IMR-90 (cell line): ENCODE results near the gene LDLRAD3. TPM values are rescaled to one million over a fixed set of nuclear protein-coding genes. Genes with fewer than 3 reads are reported as not detected.

Experiments used
- ATAC-seq: fragments of 200-7000 bp; cut with Tn5 transposase; 2 replicates; pipeline ENCODE4 v1.9.1; 2020; ENCODE audit warnings: low read depth, mild to moderate bottlenecking, moderate library complexity
- BruUV-seq: library from RNA; stranded (reverse); fragments of 400-500 nt; replicated peaks from 2 replicates; lab custom pipeline; 2021; lab: Mats Ljungman, UMichigan
- CTCF ChIA-PET: fragments of 300-600 bp; formaldehyde crosslinking; extraction: SDS; loops from one replicate; lab custom pipeline; 2021; ENCODE audit warnings: antibody characterized with exemption; lab: Yijun Ruan, JAX
- POLR2A ChIA-PET: fragments of 300-600 bp; sonication (Branson Sonifier 250); formaldehyde crosslinking; loops from one replicate; lab custom pipeline; 2022; ENCODE audit warnings: antibody characterized with exemption; ENCODE audit not compliant: unreplicated experiment; lab: Charles Lee
- DNase-seq: peaks from one replicate; pipeline ENCODE4 v3.0.0; 2013
- H2AFZ ChIP-seq: replicated peaks from 2 replicates; pipeline ENCODE3; 2013; ENCODE audit warnings: low read length, mild to moderate bottlenecking; ENCODE audit not compliant: poor library complexity
- H2AK5ac ChIP-seq: 2 replicates; pipeline ENCODE4 v1.6.1; 2013; ENCODE audit warnings: low read depth, low read length, inconsistent platforms
- H2AK9ac ChIP-seq: replicated peaks from 2 replicates; pipeline ENCODE3; 2013; ENCODE audit warnings: mild to moderate bottlenecking, low read depth, low read length, moderate library complexity; ENCODE audit not compliant: poor library complexity
- H2BK120ac ChIP-seq: 2 replicates; pipeline ENCODE4 v1.6.1; 2013; ENCODE audit warnings: low read depth, low read length, inconsistent platforms
- H2BK15ac ChIP-seq: 3 replicates; pipeline ENCODE4 v1.6.1; 2013; ENCODE audit warnings: low read depth, low read length, inconsistent platforms
- H2BK20ac ChIP-seq: 2 replicates; pipeline ENCODE4 v1.6.1; 2013; ENCODE audit warnings: low read depth, mild to moderate bottlenecking, inconsistent platforms, low read length, moderate library complexity
- H2BK5ac ChIP-seq: 2 replicates; pipeline ENCODE4 v1.6.1; 2013; ENCODE audit warnings: mild to moderate bottlenecking, low read depth, low read length, inconsistent platforms; ENCODE audit not compliant: poor library complexity, severe bottlenecking
- H3K14ac ChIP-seq: replicated peaks from 2 replicates; pipeline ENCODE4 v1.6.1; 2013; ENCODE audit warnings: low read depth, low read length, inconsistent platforms
- H3K18ac ChIP-seq: 2 replicates; pipeline ENCODE4 v1.6.1; 2013; ENCODE audit warnings: low read depth, low read length, control low read depth
- H3K23ac ChIP-seq: 2 replicates; pipeline ENCODE4 v1.6.1; 2013; ENCODE audit warnings: low read depth, low read length, inconsistent platforms
- H3K27ac ChIP-seq: 2 replicates; pipeline ENCODE4 v1.5.1; 2013; ENCODE audit warnings: mild to moderate bottlenecking, control low read depth, low read length; ENCODE audit not compliant: insufficient read depth
- H3K27me3 ChIP-seq: 2 replicates; pipeline ENCODE4 v1.6.1; 2013; ENCODE audit warnings: low read length; ENCODE audit not compliant: control insufficient read depth, insufficient read depth
- H3K36me3 ChIP-seq: 2 replicates; pipeline ENCODE4 v1.6.1; 2013; ENCODE audit warnings: low read length, mixed read lengths; ENCODE audit not compliant: control insufficient read depth, insufficient read depth
- H3K4ac ChIP-seq: 2 replicates; pipeline ENCODE4 v1.6.1; 2013; ENCODE audit warnings: low read depth, low read length, inconsistent platforms
- H3K4me1 ChIP-seq: 2 replicates; pipeline ENCODE4 v1.6.1; 2013; ENCODE audit warnings: low read length, mixed read lengths; ENCODE audit not compliant: control insufficient read depth, insufficient read depth
- H3K4me2 ChIP-seq: 2 replicates; pipeline ENCODE4 v1.6.1; 2013; ENCODE audit warnings: low read depth, mild to moderate bottlenecking, control low read depth, low read length, moderate library complexity
- H3K4me3 ChIP-seq: 2 replicates; pipeline ENCODE4 v1.5.1; 2013; ENCODE audit warnings: low read depth, mild to moderate bottlenecking, control low read depth, low read length, moderate library complexity; ENCODE audit not compliant: insufficient read depth
- H3K56ac ChIP-seq: 2 replicates; pipeline ENCODE4 v1.6.1; 2013; ENCODE audit warnings: low read length, inconsistent platforms; ENCODE audit not compliant: insufficient read depth; ENCODE audit errors: extremely low read depth
- H3K79me1 ChIP-seq, 2 experiments: 2 replicates each; pipeline ENCODE4 v1.6.1; 2013; ENCODE audit warnings: low read length in 2 of 2, inconsistent platforms in 1 of 2, low read depth in 1 of 2
- H3K9ac ChIP-seq: 2 replicates; pipeline ENCODE4 v1.6.1; 2013; ENCODE audit warnings: low read depth, low read length, control low read depth
- H3K9me1 ChIP-seq: 2 replicates; pipeline ENCODE4 v1.6.1; 2013; ENCODE audit warnings: low read length, inconsistent platforms; ENCODE audit not compliant: insufficient read depth
- H3K9me3 ChIP-seq: 2 replicates; pipeline ENCODE4 v1.6.1; 2013; ENCODE audit warnings: low read length; ENCODE audit not compliant: control insufficient read depth, insufficient read depth
- H4K20me1 ChIP-seq: 2 replicates; pipeline ENCODE4 v1.6.1; 2013; ENCODE audit warnings: low read length, inconsistent platforms; ENCODE audit not compliant: insufficient read depth
- H4K5ac ChIP-seq: 2 replicates; pipeline ENCODE4 v1.6.1; 2013; ENCODE audit warnings: mild to moderate bottlenecking, low read depth, low read length, control low read depth
- H4K8ac ChIP-seq, 2 experiments: 2 replicates each; pipeline ENCODE4 v1.6.1; 2013; ENCODE audit warnings: low read depth in 2 of 2, low read length in 2 of 2, control low read depth in 1 of 2, inconsistent platforms in 1 of 2
- H4K91ac ChIP-seq: 2 replicates; pipeline ENCODE4 v1.6.1; 2013; ENCODE audit warnings: low read depth, low read length, inconsistent platforms; ENCODE audit not compliant: insufficient read depth
- CEBPB ChIP-seq: IDR thresholded peaks from 2 replicates; pipeline ENCODE4 v1.6.1; 2012; ENCODE audit warnings: low read depth, low read length, improper control_type of control experiment
- RCOR1 ChIP-seq: IDR thresholded peaks from 2 replicates; pipeline ENCODE4 v1.6.1; 2012; ENCODE audit warnings: mild to moderate bottlenecking, low read length, improper control_type of control experiment; ENCODE audit not compliant: insufficient replicate concordance
- WGBS, 2 experiments: methylation state at CpG; one replicate each; pipeline versions ENCODE4 v1.1.5 to v1.1.7; 2013; ENCODE audit warnings: missing lambda C conversion rate in 2 of 2; ENCODE audit not compliant: insufficient read length in 1 of 2; ENCODE audit errors: extremely low coverage in 2 of 2; 5-methylcytosine and 5-hydroxymethylcytosine counted together
- dilution Hi-C: fragments of 300-500 bp; cut with HindIII; formaldehyde crosslinking; loops from one replicate; pipeline ENCODE4 v1.14.3; 2018; ENCODE audit warnings: low sequenced_read_pairs; ENCODE audit not compliant: unreplicated experiment
- in situ Hi-C: fragments of 300-500 bp; cut with MboI; formaldehyde crosslinking; loops from 3 replicates; pipeline ENCODE4 v1.14.3; 2019; ENCODE audit warnings: low sequenced_read_pairs, inconsistent platforms, mixed read lengths
- intact Hi-C: fragments of 100-400 bp; cut with micrococcal nuclease; formaldehyde crosslinking; loops from 2 replicates; pipeline ENCODE4 v1.10.0; 2022
- polyA plus RNA-seq, 3 experiments: library from polyadenylated mRNA; depleted of rRNA; stranded (reverse); fragments of >200 nt; gene quantifications; 2 replicates each; pipeline ENCODE4 v1.2.3, GENCODE V29; 2012; ENCODE audit warnings: low replicate concordance in 1 of 3
- total RNA-seq: library from RNA; depleted of rRNA; stranded (reverse); fragments of >200 nt; gene quantifications from 2 replicates; pipeline ENCODE4 v1.2.3, GENCODE V29; 2012

The LDLRAD3 gene
- total and polyA plus RNA-seq, 2 of the 4 experiments (the other 2 are of a cell fraction), result 2.7 to 6.4 TPM

DNA sequence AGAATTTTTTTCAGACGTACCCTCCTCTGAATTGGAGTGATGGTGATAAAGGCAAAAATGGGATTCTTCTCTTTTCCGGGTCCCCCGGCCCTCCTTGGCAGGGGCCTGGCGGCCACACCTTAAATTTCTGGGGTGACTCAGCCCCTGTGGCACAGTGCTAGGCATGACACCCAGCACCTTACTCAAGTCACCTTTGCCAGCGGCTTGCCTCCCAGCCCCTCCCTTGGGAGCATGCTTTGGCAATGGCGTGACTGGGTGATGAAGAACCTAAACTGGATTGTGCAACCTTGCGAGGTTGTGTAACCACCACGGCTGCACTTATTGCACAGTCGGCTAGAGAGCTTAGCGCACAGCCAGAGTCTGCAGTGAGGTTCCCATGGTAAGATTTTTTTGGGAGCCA lies 16.2 kb upstream of the LDLRAD3 start:
- intact Hi-C loops, result no loop called here
- no peak overlapping the region for H3K4me3 ChIP-seq
- H3K9ac ChIP-seq, result no peak overlapping the region
- H3K4ac ChIP-seq, result no peak overlapping the region
- BruUV-seq, result no TSS peak
- H4K20me1 ChIP-seq, result no peaks in the 10 kb centered on the region
- no peaks in the 10 kb centered on the region for H3K36me3 ChIP-seq
- no peak overlapping the region for H4K5ac ChIP-seq
- no peak overlapping the region for H2AK5ac ChIP-seq
- in situ Hi-C loops, result no loop called here
- H2BK5ac ChIP-seq, result no peak overlapping the region
- H2BK120ac ChIP-seq, result no peak overlapping the region
- 64% methylated on average over 5 of the region's 10 CpGs; no CpG with 5 or more reads in 1 of the 2 experiments for WGBS, 2 experiments
- no peak overlapping the region for H4K91ac ChIP-seq
- no peaks in the 10 kb centered on the region for H3K79me1 ChIP-seq
- H2BK15ac ChIP-seq, result no peak overlapping the region
- dilution Hi-C loops, result no loop called here
- H3K9me3 ChIP-seq, result no peaks in the 10 kb centered on the region
- no peak overlapping the region for H3K27ac ChIP-seq
- H4K8ac ChIP-seq, result no peak overlapping the region
- no peak overlapping the region for H3K18ac ChIP-seq
- H3K4me1 ChIP-seq, result no peaks in the 10 kb centered on the region
- ChIA-PET POLR2A (no interaction called here), CTCF (no interaction called here)
- H3K56ac ChIP-seq, result no peak overlapping the region
- H2BK20ac ChIP-seq, result no peak overlapping the region
- H3K23ac ChIP-seq, result no peak overlapping the region
- no peak overlapping the region for H2AK9ac ChIP-seq
- peaks cover 4% of the 10 kb centered on the region for H3K27me3 ChIP-seq
- DNase-seq, result peak; percentile 38
- no peaks in the 10 kb centered on the region for H3K9me1 ChIP-seq
- no peak for TF ChIP-seq RCOR1
- TF ChIP-seq CEBPB, result peak; percentile 94
- no peak overlapping the region for H3K4me2 ChIP-seq
- H3K14ac ChIP-seq, result no peak overlapping the region
- ATAC-seq, result no peak
- H2AFZ ChIP-seq, result peak overlapping the region; percentile 26
